SH-SY5Y (cell line): ENCODE measurements around the gene BPIFA1.

Source experiments
- GATA2 ChIP-seq: IDR thresholded peaks from 2 replicates; pipeline ENCODE4 v1.6.1; 2011; ENCODE audit warnings: mild to moderate bottlenecking, low read depth, low read length
- GATA3 ChIP-seq: IDR thresholded peaks from 2 replicates; pipeline ENCODE4 v1.6.1; 2011; ENCODE audit warnings: low read depth, mild to moderate bottlenecking, low read length, moderate library complexity

DNA sequence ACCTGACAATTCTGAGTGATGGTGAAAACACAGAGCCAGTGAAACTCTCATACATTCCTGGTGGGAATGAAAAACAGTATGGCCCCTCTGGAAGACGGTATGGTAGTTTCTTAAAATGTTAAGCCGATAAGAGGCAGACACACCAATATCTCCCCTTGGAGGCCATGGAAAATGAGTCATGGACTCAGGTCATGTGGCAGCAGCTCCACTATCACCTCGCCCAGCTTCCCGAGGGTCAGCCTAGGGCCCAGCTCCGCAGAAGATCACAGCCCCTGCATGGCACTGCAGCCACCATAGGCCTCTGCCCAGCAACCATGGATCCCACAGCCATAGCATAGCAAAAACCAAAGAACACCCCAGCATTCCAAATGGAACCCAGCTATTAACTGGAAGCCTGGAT is 21.4 kb downstream of the BPIFA1 start:
- TF ChIP-seq GATA2: no peak
- TF ChIP-seq GATA3: no peak
